DND-41 (cell line): ENCODE data around the gene SART3.

ENCODE experiments used
- EZH2 ChIP-seq: IDR thresholded peaks from 3 replicates; pipeline ENCODE4 v1.6.1; 2012; ENCODE audit warnings: borderline replicate concordance, low read depth, mild to moderate bottlenecking, moderate library complexity, low read length, inconsistent platforms; ENCODE audit not compliant: severe bottlenecking
- TF ChIP-seq, protein P1 (sequence below): IDR thresholded peaks from 2 replicates; pipeline ENCODE4 v1.5.1; 2012; ENCODE audit warnings: borderline replicate concordance, low read length, moderate library complexity, mild to moderate bottlenecking; ENCODE audit not compliant: poor library complexity, severe bottlenecking; ENCODE audit errors: extremely low read depth

DNA sequence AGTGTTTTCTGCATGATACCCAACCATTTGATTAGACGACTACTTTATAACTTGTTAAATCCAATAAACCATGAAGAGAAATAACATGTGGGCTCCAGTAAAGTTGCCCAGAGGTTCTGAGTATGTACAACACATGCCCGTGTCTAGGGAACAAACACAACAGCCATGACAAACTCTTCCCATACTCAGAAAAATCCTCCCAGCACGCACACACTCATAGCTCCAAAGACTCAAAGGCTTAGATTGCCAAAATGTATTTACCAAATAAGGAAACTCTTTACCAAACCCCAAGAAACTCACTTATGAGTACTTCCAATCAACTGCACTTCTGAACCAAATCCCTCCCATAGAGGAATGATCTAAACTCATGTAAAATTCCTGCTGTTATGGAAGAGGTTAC lies 17.3 kb downstream of the SART3 start:
- TF ChIP-seq, protein P1, sequence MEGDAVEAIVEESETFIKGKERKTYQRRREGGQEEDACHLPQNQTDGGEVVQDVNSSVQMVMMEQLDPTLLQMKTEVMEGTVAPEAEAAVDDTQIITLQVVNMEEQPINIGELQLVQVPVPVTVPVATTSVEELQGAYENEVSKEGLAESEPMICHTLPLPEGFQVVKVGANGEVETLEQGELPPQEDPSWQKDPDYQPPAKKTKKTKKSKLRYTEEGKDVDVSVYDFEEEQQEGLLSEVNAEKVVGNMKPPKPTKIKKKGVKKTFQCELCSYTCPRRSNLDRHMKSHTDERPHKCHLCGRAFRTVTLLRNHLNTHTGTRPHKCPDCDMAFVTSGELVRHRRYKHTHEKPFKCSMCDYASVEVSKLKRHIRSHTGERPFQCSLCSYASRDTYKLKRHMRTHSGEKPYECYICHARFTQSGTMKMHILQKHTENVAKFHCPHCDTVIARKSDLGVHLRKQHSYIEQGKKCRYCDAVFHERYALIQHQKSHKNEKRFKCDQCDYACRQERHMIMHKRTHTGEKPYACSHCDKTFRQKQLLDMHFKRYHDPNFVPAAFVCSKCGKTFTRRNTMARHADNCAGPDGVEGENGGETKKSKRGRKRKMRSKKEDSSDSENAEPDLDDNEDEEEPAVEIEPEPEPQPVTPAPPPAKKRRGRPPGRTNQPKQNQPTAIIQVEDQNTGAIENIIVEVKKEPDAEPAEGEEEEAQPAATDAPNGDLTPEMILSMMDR = no peak
- no peak for TF ChIP-seq EZH2
